ENCODE results near the gene CORO6.

DNA sequence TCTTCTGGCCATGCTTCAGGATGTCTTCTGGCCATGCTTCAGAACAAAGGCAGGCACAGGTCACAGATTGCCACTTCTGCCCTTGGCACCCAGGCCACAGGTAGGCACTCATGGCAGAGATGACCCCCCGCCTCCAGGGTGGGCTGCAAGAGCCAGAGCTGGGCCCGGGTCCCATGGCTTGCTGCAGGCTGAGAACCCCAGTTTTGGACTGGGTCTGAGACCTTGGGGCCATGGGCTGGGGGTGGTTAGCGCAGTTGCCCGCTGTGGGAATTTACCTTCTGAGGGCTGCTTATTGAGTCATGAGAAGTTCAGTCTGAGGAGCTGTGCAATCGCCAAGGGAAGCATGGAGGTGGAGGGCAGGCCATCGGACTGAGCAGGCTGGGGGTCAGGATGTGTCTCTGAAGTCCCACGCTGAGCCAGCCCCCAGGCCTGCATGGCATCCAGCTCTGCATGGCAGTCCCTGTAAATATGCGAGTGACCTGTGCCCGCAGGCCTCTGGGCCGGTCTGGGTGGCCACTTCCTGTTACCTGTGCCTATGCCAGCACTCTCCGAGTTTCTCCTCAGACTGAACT is 28.1 kb downstream of the CORO6 start:
- TF ChIP-seq, protein P1, sequence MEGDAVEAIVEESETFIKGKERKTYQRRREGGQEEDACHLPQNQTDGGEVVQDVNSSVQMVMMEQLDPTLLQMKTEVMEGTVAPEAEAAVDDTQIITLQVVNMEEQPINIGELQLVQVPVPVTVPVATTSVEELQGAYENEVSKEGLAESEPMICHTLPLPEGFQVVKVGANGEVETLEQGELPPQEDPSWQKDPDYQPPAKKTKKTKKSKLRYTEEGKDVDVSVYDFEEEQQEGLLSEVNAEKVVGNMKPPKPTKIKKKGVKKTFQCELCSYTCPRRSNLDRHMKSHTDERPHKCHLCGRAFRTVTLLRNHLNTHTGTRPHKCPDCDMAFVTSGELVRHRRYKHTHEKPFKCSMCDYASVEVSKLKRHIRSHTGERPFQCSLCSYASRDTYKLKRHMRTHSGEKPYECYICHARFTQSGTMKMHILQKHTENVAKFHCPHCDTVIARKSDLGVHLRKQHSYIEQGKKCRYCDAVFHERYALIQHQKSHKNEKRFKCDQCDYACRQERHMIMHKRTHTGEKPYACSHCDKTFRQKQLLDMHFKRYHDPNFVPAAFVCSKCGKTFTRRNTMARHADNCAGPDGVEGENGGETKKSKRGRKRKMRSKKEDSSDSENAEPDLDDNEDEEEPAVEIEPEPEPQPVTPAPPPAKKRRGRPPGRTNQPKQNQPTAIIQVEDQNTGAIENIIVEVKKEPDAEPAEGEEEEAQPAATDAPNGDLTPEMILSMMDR (IDR thresholded peaks at IDR 0.05) = no peak
- TF ChIP-seq POLR2A (IDR thresholded peaks at IDR 0.05) = no peak
- TF ChIP-seq EP300 (IDR thresholded peaks at IDR 0.05) = no peak
